Activated gamma-delta T cell (primary cell): ENCODE results near the gene CFAP57.
"Not testable (repeated sequence)": the region's sequence is repeated elsewhere in the genome, so short reads cannot be mapped to it uniquely, and the experiment has no call there.

ENCODE experiments used
- DNase-seq: peaks from one replicate; lab custom pipeline; 2025; lab: John Stamatoyannopoulos, UW

The CFAP57 gene

GRCh38 chr1:43174873-43175272 lies 2.7 kb downstream of the CFAP57 start:
- DNase-seq, result no peak

GRCh38 chr1:43177691-43178090 lies 5.6 kb downstream of the CFAP57 start:
- no peak for DNase-seq

DNA sequence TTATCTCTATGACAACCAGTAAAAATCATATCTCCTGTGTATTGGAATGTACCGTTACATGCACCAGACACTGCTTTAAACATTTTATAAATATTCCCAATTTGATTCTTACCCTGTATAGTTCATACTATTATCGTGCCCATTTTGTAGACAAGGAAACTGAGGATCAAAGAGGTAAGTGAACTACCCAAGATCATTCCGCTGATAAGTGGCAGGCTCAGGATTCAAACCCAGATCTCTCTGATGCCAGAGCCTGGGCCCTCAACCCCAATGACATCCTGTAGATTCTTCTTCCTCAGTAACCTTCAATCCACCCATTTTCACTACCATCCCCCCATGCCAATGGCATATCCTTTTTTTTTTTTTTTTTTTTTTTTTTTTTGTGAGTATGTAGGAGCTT lies 12.3 kb downstream of the CFAP57 start:
- no peak for DNase-seq

GRCh38 chr1:43184995-43185394 lies 12.9 kb downstream of the CFAP57 start:
- no peak for DNase-seq

DNA sequence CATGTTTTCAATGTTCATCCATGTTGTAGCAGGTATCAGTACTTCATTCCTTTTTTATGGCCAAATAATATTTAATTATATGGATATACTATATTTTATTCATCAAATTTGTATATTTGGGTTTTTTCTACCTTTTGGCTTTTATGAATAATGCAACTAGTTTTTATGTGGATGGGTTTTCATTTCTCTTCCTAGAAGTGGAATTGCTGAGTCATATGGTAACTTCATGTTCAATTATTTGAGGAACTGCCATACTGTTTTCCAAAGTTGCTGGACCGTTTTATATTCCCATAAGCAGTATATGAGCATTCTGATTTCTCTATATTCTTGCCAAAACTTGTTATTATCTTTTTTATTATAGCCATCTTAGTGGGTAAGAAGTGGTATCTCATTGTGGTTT lies 16.0 kb downstream of the CFAP57 start:
- no peak for DNase-seq

DNA sequence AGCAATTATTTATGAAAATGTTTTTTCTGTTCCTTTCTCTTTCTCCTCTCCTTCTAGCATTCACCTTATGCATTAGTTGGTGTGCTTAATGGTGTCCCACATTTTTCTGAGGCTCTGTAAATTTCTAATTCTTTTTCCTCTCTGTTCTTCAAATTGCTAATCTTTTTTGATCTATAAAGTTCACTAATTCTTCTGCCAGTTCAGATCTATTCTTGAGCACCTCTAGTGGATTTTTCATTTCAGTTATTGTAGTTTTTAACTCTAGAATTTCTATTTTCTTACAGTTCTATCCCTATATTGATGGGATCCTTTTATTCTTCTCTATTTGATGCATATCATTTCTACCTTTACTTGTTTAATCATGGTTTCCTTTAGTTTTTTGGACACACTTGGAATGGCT lies 22.4 kb downstream of the CFAP57 start:
- no peak for DNase-seq

DNA sequence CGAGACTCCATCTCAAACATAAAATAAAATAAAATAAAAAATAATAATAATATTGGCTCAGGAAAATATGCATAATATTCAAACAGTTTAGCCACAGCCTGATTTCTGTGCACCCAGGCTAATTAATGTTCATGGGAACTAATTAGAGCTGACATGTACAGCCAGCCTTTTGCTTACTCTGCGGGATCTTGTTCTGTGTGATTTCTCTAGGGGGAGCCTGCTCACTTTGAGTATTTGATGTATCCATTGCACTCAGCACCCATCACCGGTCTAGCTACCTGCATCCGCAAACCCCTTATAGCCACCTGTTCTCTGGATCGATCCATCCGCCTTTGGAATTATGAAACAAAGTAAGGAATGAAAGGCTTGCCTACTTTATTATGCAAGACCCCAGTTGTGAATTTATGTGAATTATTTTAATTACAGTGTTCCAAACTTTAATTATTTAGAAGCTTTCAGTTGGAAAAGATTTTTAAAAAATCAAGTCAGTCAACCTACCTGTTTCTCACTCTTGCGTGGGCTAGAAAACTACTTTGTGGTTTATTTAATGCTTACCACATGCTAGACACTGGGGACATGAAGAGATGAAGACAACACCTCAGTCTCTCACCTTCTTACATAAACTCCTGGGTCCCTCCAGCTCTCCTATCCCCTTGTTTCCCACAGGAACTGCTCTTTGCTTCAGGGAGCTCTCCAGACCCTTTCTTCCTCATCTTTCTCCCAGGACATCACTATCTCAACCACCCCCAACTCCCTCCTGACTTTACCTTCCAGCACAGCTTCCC lies 25.4 kb downstream of the CFAP57 start:
- no peak for DNase-seq

DNA sequence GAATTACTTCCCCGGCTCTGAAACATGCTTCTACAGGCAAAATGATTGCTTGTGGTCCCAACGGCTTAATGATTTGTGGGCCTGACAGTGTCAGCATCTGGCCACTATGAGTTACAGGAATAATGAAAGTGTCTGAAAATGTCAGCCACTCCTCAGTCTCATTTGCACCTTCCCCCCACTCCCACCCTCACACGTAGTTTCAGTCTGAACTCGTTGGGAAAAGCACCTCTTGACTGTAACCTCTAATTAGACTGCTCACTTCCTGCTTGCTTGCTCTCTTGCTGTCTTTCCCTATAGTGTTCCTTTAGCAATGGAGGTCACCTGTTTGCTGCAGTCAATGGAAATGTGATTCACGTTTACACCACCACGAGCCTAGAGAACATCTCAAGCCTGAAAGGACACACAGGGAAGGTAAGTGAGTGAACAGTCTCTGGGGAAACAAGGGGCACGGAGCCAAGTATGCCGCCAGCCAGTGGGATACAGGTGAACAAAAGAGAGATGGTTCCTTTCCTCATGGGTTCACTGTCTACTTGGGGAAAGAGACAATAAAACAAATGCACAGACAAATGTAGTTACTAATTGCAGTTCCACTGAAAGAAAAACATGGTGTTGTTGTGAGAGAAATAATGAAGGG lies 27.1 kb downstream of the CFAP57 start:
- no peak for DNase-seq

- DNase-seq, result no peak
Observed at GRCh38 chr1:43203859-43204258, 31.7 kb downstream of the CFAP57 start.

- DNase-seq, result no peak
Observed at GRCh38 chr1:43204394-43204793, 32.3 kb downstream of the CFAP57 start.

GRCh38 chr1:43205671-43206070 lies 33.5 kb downstream of the CFAP57 start:
- DNase-seq, result no peak

DNA sequence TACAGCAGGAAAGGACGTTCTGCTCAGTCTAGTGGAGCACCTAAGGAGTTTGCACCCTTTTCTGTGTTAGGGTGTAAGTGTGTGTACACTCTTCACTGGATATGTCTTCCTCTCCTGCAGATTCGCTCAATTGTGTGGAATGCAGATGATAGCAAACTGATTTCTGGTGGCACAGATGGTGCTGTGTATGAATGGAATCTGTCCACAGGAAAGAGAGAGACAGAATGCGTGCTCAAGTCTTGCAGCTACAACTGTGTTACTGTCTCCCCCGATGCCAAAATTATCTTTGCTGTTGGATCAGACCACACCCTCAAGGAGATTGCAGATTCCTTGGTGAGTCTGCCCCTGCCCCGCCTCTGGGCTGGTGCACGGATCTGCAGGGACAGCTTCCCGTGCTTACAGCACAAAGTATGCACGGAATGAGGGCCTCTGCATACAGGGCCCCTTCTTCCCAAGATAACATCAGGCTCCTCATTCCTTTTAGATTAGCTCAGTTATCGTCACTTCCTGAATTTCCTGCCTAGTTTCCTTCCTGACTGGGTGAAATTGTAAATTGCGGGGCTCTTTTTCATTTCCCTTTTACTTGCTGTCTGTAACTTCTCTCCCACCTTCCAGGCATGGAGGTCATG lies 34.6 kb downstream of the CFAP57 start:
- DNase-seq, result no peak

DNA sequence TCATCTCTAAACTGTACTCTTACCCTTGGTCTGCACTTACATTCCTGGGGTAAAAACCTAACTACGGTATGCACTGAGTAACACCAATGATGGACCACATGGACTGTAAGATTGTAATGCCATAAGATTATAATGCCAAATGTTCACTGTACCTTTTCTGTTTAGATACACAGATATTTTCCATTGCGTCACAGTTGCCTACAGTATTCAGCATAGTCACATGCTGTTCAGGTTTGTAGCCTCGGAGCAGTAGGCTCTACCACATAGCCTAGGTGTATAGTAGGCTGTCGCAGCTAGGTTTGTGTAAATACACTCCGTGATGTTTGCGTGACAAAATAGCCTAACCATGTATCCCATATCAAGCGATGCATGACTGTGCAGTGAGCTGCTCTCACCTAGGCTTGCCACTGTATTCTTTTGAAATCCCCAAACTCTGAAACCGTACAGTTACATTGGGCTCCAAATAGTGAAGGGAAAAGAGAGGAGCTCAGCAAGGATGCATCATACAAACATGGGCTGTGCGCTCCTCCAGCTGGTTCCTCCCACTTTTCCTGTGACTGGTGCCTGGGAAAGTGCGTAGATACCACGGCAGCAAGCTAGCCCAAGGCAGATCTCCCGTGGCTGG lies 35.2 kb downstream of the CFAP57 start:
- no peak for DNase-seq

DNA sequence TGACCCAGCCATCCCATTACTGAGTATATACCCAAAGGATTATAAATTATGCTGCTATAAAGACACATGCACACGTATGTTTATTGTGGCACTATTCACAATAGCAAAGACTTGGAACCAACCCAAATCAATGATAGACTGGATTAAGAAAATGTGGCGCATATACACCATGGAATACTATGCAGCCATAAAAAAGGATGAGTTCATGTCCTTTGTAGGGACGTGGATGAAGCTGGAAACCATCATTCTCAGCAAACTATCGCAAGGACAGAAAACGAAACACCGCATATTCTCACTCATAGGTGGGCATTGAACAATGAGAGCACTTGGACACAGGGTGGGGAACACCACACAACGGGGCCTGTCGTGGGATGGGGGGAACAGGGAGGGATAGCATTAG lies 36.1 kb downstream of the CFAP57 start:
- not testable (repeated sequence) for DNase-seq

- no peak for DNase-seq
Observed at GRCh38 chr1:43214501-43215444, 42.6 kb downstream of the CFAP57 start.

- no peak for DNase-seq
Observed at GRCh38 chr1:43217747-43218146, 45.6 kb downstream of the CFAP57 start.

DNA sequence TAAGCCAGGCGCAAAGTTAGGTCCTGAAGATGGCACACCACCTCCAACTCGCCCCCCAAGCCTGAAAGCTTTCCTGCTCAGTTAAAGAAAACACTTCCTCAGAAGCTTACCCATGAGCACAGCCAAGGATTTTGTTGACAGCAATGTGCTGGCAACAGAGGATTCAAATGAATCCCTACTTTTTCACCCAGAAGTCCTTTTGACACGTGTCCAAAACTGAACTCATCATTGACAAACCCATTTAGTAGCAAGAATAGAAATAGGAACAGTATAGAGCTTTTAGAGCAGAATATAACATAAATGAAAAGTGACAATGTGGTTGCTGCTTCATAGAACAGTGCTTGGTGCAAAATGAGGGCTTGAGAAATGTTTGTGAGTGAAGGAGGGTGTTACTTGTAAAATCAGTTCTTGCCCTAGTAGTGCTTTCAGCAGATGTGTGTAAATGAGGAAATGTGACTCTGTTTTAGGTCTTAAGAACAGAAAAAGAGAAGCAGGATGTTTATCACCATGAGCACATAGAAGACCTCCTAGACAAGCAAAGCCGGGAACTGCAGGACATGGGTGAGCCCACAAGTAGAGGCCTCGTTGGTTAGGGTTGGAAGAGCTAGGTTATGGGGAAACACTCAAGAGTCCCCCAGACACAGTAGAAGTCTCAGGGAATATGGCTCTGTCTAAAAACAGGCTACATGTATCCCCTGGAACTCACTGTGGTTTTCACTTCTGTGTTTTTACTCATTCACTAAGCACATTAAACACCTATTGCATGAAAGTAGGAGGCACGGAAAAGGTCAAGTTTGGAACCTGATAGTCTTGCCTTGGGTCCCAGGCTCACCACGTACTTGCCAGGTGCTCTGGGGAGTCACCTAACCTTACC lies 49.0 kb downstream of the CFAP57 start:
- DNase-seq, result no peak

- no peak for DNase-seq
Observed at GRCh38 chr1:43221797-43222196, 49.7 kb downstream of the CFAP57 start.

DNA sequence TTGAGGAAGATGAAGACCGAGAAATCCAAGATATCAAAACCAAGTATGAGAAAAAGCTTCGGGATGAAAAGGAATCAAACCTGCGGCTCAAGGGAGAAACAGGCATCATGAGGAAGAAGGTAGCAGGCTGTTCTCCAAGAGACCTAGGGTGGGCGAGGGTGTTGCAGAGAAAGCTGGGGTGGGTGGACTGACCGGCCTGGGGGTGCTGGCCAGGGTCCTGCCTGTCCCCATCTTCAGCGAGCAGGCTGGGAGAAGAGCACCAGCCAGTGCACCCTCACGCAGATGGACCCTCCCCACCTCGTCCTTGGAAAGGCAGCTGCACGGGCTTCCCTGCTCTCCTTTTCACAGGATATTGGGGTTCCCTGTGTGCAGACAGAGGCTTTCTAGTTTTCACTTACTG lies 50.7 kb downstream of the CFAP57 start:
- DNase-seq, result no peak

DNA sequence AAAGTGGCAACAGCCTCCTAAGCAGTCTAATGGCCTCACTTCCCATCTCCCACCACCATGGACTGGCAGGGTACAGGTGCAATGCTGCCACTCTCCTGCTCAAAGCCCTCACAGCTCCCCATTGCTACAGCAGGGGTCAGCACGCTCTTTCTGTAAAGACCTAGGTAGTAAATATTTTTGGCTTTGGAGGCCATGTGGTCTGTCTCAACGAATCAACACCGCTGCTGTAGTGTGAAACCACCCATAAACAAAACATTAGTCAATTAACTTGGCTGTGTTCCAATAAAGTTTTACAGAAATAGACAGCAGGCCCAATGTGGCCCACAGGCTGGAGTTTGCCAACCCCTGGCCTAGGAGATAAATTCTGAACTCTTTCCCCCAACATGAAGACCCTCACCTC lies 53.0 kb downstream of the CFAP57 start:
- DNase-seq, result no peak
